Breast epithelium (tissue), 4 donors: ENCODE data around the gene AHRR. TPM values are rescaled to one million over a fixed set of nuclear protein-coding genes. Genes with fewer than 3 reads are reported as not detected.

Experiments
- DNase-seq, 2 donors: peaks; one replicate each; pipeline ENCODE4 v3.0.0-alpha.2; 2019; ENCODE audit warnings: low spot score in 2 of 2
- H3K27ac ChIP-seq, 2 donors: fragments of 200-600 bp; sonication (generic) in 1 of 2; one replicate each; pipeline ENCODE4 v1.5.1; 2016 to 2019; ENCODE audit warnings: mild to moderate bottlenecking in 1 of 2
- H3K27me3 ChIP-seq, 2 donors: fragments of 200-600 bp; sonication (generic) in 1 of 2; one replicate each; pipeline versions ENCODE4 v1.5.1 to v1.6.0; 2017 to 2019; ENCODE audit warnings: control low read depth in 1 of 2, mild to moderate bottlenecking in 1 of 2
- H3K36me3 ChIP-seq: fragments of 200-600 bp; one replicate; pipeline ENCODE4 v1.5.1; 2019
- H3K4me1 ChIP-seq, 2 donors: fragments of 200-600 bp; sonication (generic); one replicate each; pipeline ENCODE4 v1.5.1; 2016 to 2019; ENCODE audit warnings: control low read depth in 1 of 2
- H3K4me3 ChIP-seq, 3 donors: fragments of 200-600 bp; sonication (generic); 1 replicate in 2 of 3; 2 replicates in 1 of 3; pipeline ENCODE4 v1.5.1; 2016 to 2019; ENCODE audit warnings: mild to moderate bottlenecking in 3 of 3, moderate library complexity in 2 of 3
- H3K9me3 ChIP-seq, 2 donors: fragments of 200-600 bp; sonication (generic) in 1 of 2; one replicate each; pipeline ENCODE4 v1.5.1; 2016 to 2019; ENCODE audit warnings: control low read depth in 1 of 2
- CTCF ChIP-seq, 3 donors: fragments of 450-650 bp; IDR thresholded peaks; one replicate each; pipeline ENCODE4 v1.5.1; 2016 to 2017; ENCODE audit warnings: antibody characterized with exemption in 3 of 3, mild to moderate bottlenecking in 3 of 3, moderate library complexity in 3 of 3
- POLR2A ChIP-seq: fragments of 450-650 bp; IDR thresholded peaks from one replicate; pipeline ENCODE4 v1.6.1; 2016; ENCODE audit warnings: antibody characterized with exemption, mild to moderate bottlenecking, moderate library complexity
- POLR2AphosphoS5 ChIP-seq, 3 donors: sonication (generic); formaldehyde crosslinking; IDR thresholded peaks; one replicate each; pipeline ENCODE4 v1.6.1; 2017; ENCODE audit warnings: antibody characterized with exemption in 3 of 3
- intact Hi-C: fragments of 100-400 bp; cut with DNase I; formaldehyde crosslinking; loops from one replicate; pipeline ENCODE4 v1.15.1; 2023; ENCODE audit warnings: low total_unique reads
- total RNA-seq, 3 donors: library from RNA; depleted of rRNA; stranded (reverse); fragments of >200 nt; gene quantifications; one replicate each; pipeline ENCODE4 v1.1.0, GENCODE V29; 2016

Gene AHRR
- total RNA-seq, 3 donors from 2014 or later: 0.88 to 0.98 TPM; not detected in 1

GRCh38 chr5:469752-470483 lies 148.4 kb downstream of the AHRR start:
- intact Hi-C loops: no loop called here
- Histone ChIP-seq H3K9me3 (no peaks in the 10 kb centered on the region), H3K4me3 (no peak overlapping the region), H3K36me3 (no peaks in the 10 kb centered on the region), H3K4me1 (no peaks in the 10 kb centered on the region), H3K27ac (no peak overlapping the region), H3K27me3 (peaks cover 0 to 3% of the 10 kb centered on the region in 2 donors)
- TF ChIP-seq POLR2AphosphoS5 (IDR thresholded peaks at IDR 0.05) (no peak), CTCF (IDR thresholded peaks at IDR 0.05) (no peak), POLR2A (no peak)
- DNase-seq: peak in 1 of 2 donors; percentile 47

DNA sequence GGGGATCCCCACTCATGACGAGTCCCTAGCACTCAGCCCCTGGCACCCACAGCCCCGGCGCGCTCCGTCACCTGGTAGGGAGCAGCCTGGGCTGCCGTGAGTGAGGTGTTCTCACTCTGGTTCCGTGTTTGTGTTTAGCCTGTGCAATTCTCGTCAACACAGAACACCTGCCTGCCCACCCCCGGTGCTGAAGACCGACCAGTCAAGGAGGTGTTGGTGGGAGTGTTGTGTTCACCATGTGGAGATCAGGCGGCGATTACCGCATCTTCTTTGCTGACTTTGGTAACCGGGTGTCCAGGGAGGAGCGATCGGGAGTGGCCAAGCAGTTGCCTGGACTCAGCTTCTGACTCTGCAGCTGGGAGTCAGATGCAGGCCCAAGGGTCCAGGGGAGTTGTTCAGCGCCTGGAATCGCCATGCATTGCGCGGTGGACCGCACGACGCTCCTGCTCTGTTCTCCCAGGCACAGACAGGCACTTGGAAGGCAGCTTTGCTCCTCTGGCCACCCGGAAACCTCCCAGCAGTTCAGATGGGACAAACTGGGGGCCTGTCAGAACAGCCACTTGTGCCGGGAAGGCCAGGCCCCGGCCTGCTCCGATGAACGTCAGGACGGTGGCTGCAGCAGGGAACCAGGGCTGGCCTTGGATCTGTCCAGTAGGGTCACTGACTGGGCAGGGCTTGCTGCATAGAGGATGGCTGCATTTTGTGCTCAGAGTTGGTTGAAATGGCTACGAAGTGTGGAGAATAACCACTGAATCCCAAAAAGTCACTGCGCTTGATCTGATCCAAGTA lies 149.6 kb downstream of the AHRR start:
- intact Hi-C loops: no loop called here
- no peak overlapping the region for H3K27ac ChIP-seq
- H3K4me1 ChIP-seq: peaks cover 0 to under 1% of the 10 kb centered on the region in 2 donors
- no peaks in the 10 kb centered on the region for H3K36me3 ChIP-seq
- TF ChIP-seq CTCF (IDR thresholded peaks at IDR 0.05) (no peak), POLR2A (no peak), POLR2AphosphoS5 (IDR thresholded peaks at IDR 0.05) (no peak)
- H3K4me3 ChIP-seq: peak overlapping the region in 1 of 3 donors; percentile 80
- H3K27me3 ChIP-seq: peaks cover 0 to 16% of the 10 kb centered on the region in 2 donors
- peak in 1 of 2 donors; percentile 45 for DNase-seq
- no peaks in the 10 kb centered on the region for H3K9me3 ChIP-seq

GRCh38 chr5:471750-472058 lies 150.2 kb downstream of the AHRR start:
- peak overlapping the region; percentile 80 to 95 (median 87) for H3K4me3 ChIP-seq
- H3K27ac ChIP-seq: no peak overlapping the region
- intact Hi-C loops: no loop called here
- H3K36me3 ChIP-seq: no peaks in the 10 kb centered on the region
- TF ChIP-seq POLR2AphosphoS5 (IDR thresholded peaks at IDR 0.05): no peak
- TF ChIP-seq POLR2A: no peak
- no peak for TF ChIP-seq CTCF (IDR thresholded peaks at IDR 0.05)
- peak in 1 of 2 donors; percentile 19 for DNase-seq
- H3K4me1 ChIP-seq: peaks cover 0 to 6% of the 10 kb centered on the region in 2 donors
- H3K9me3 ChIP-seq: no peaks in the 10 kb centered on the region
- H3K27me3 ChIP-seq: peaks cover 2 to 21% of the 10 kb centered on the region in 2 donors

DNA sequence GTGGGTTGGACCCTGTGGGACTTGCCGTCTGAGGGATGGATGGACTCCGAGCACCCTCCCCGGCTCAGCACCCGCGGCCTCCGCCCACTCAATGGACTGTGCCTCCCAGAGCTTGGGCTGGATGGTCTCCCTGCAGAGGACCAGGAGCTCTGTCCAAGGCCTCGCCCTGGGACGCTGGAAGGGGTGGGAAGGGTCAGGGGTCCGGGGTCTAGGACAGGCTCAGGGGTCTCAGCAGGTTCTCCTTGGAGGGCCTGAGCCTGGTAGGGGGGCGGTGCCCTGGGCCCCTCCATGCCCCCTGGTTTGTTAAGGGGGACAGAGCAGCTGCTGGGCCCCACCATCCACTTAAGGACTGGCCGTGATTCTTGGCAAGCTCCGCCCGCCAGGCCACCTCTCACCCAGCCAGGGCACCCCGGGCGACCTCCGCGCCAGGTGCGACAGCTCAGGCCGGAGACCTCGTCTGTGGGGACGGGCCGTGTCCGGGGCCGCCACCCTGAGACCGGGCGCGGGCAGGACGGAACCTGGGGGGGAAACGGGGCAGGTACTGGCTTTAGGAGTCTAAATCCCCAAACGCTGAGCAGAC lies 150.7 kb downstream of the AHRR start:
- Histone ChIP-seq H3K27ac (peak overlapping the region; percentile 72 to 73), H3K36me3 (no peaks in the 10 kb centered on the region), H3K9me3 (no peaks in the 10 kb centered on the region), H3K27me3 (peaks cover 5 to 26% of the 10 kb centered on the region in 2 donors), H3K4me3 (peak overlapping the region; percentile 80 to 95 (median 87)), H3K4me1 (peaks cover 0 to 6% of the 10 kb centered on the region in 2 donors)
- no peak for TF ChIP-seq POLR2A
- no peak for TF ChIP-seq POLR2AphosphoS5 (IDR thresholded peaks at IDR 0.05)
- TF ChIP-seq CTCF (IDR thresholded peaks at IDR 0.05): no peak
- peak in 1 of 2 donors; percentile 52 for DNase-seq
- intact Hi-C loops: no loop called here
